Spinal cord (tissue), 10 donors: ENCODE data around the gene INTS15. TPM values are rescaled to one million over a fixed set of nuclear protein-coding genes. Genes with fewer than 3 reads are reported as not detected.

ENCODE experiments used
- DNase-seq, 6 donors: peaks; one replicate each; pipeline versions ENCODE4 v3.0.0 to v3.0.0-alpha.2; 2013 to 2015; ENCODE audit warnings: low spot score in 6 of 6, low read depth in 4 of 6
- H3K27ac ChIP-seq: one replicate; pipeline ENCODE4 v1.5.1; 2013; ENCODE audit warnings: low read depth, low read length, control low read depth
- H3K27me3 ChIP-seq: one replicate; pipeline ENCODE4 v1.6.1; 2013; ENCODE audit warnings: low read length; ENCODE audit not compliant: control insufficient read depth, insufficient read depth
- H3K36me3 ChIP-seq: one replicate; pipeline ENCODE4 v1.6.1; 2013; ENCODE audit warnings: low read length; ENCODE audit not compliant: control insufficient read depth, insufficient read depth
- H3K4me1 ChIP-seq: one replicate; pipeline ENCODE4 v1.6.1; 2013; ENCODE audit warnings: low read length; ENCODE audit not compliant: control insufficient read depth, insufficient read depth
- H3K4me3 ChIP-seq: one replicate; pipeline ENCODE4 v1.5.1; 2013; ENCODE audit warnings: low read depth, low read length, control low read depth
- H3K9me3 ChIP-seq: one replicate; pipeline ENCODE4 v1.6.1; 2013; ENCODE audit warnings: low read length; ENCODE audit not compliant: control insufficient read depth, insufficient read depth
- WGBS: methylation state at CpG from one replicate; pipeline ENCODE4 v1.1.5; 2013; ENCODE audit warnings: missing lambda C conversion rate; ENCODE audit not compliant: insufficient coverage; 5-methylcytosine and 5-hydroxymethylcytosine counted together
- polyA plus RNA-seq, 2 donors: library from polyadenylated mRNA; unstranded; fragments of 120-200 nt; gene quantifications; one replicate each; pipeline ENCODE4 v1.2.1, GENCODE V29; 2013; ENCODE audit not compliant: insufficient read length in 2 of 2
- total RNA-seq, 2 donors: library from RNA; depleted of rRNA in 1 of 2; stranded (reverse); fragments of 120-200 nt in 1 of 2; fragments of >200 nt in 1 of 2; gene quantifications; one replicate each; pipeline versions ENCODE4 v1.2.3 to v1.2.4, GENCODE V29; 2013 to 2014
- donor health status: healthy.

Gene INTS15
- total and polyA plus RNA-seq, 4 donors: 14.0 to 57.0 (median 37.1) TPM

- peak overlapping the region; percentile 33 for H3K27ac ChIP-seq
- no peaks in the 10 kb centered on the region for H3K9me3 ChIP-seq
Measured at GRCh38 chr7:6590645-6591110, 857 bp downstream of the INTS15 start.

DNA sequence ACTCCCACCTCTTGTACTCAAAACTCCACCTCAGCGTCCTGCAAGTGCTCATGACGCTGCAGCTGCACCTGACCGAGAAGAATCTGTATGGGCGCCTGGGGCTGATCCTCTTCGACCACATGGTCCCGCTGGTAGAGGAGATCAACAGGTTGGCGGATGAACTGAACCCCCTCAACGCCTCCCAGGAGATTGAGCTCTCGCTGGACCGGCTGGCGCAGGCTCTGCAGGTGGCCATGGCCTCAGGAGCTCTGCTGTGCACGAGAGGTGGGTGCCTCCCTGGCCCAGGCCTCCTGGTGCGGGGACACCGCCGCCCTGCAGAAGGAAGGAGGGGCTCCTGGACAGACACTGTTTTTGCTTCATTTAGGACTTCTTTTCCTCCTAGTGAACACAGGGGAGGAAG lies 10.3 kb downstream of the INTS15 start:
- no peaks in the 10 kb centered on the region for H3K27me3 ChIP-seq
- WGBS: 91% methylated on average over 15 of the region's 15 CpGs
- DNase-seq: no peak
- H3K4me1 ChIP-seq: no peaks in the 10 kb centered on the region
- H3K36me3 ChIP-seq: peaks cover 99% of the 10 kb centered on the region
- H3K27ac ChIP-seq: no peak overlapping the region
- H3K9me3 ChIP-seq: no peaks in the 10 kb centered on the region
- H3K4me3 ChIP-seq: no peak overlapping the region

More at GRCh38 chr7:6590645-6591110, 857 bp downstream of the INTS15 start:
- Histone ChIP-seq H3K4me1 (peaks cover 23% of the 10 kb centered on the region), H3K4me3 (peak overlapping the region; percentile 60), H3K36me3 (peaks cover 66% of the 10 kb centered on the region), H3K27me3 (no peaks in the 10 kb centered on the region)
- no peak for DNase-seq
- 0% methylated on average over 2 of the region's 10 CpGs for WGBS

DNA sequence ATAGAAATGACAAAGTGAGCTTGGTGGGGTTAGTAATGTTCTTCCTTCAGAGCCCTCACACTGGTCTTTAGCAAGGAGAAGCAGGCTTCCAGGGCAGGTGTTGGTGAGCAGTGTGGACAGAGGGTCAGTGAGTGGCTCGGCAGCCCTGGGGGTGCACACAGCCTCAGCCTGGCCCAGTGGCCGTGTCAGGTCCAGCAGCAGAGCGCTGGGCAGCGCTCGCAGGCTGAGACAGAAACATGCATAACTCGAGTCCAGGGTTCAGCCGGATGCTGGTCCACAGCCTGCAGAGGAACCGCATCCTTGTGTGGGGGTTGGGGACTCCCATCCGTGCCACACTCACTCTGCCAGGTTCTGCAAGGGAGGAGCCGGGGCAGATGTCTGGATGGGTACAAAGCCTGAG lies 14.6 kb downstream of the INTS15 start:
- H3K36me3 ChIP-seq: peaks cover 96% of the 10 kb centered on the region
- DNase-seq: no peak
- no peaks in the 10 kb centered on the region for H3K4me1 ChIP-seq
- H3K9me3 ChIP-seq: no peaks in the 10 kb centered on the region
- 92% methylated on average over 10 of the region's 10 CpGs for WGBS
- H3K27me3 ChIP-seq: no peaks in the 10 kb centered on the region
- no peak overlapping the region for H3K27ac ChIP-seq
- no peak overlapping the region for H3K4me3 ChIP-seq

- Histone ChIP-seq H3K9me3 (no peaks in the 10 kb centered on the region), H3K27ac (no peak overlapping the region), H3K4me3 (no peak overlapping the region), H3K36me3 (peaks cover 79% of the 10 kb centered on the region), H3K4me1 (no peaks in the 10 kb centered on the region), H3K27me3 (no peaks in the 10 kb centered on the region)
- WGBS: 94% methylated on average over 35 of the region's 36 CpGs
- no peak for DNase-seq
Measured at GRCh38 chr7:6606866-6607583, 17.2 kb downstream of the INTS15 start.

- Histone ChIP-seq H3K9me3 (no peaks in the 10 kb centered on the region), H3K4me3 (no peak overlapping the region), H3K4me1 (no peaks in the 10 kb centered on the region), H3K36me3 (peaks cover 72% of the 10 kb centered on the region), H3K27me3 (no peaks in the 10 kb centered on the region), H3K27ac (no peak overlapping the region)
- WGBS: 92% methylated on average over 35 of the region's 38 CpGs
- no peak for DNase-seq
Measured at GRCh38 chr7:6607651-6608051, 17.8 kb downstream of the INTS15 start.

GRCh38 chr7:6608081-6608480 lies 18.3 kb downstream of the INTS15 start:
- H3K4me3 ChIP-seq: no peak overlapping the region
- WGBS: 84% methylated on average over 27 of the region's 27 CpGs
- H3K36me3 ChIP-seq: peaks cover 68% of the 10 kb centered on the region
- H3K9me3 ChIP-seq: no peaks in the 10 kb centered on the region
- H3K27me3 ChIP-seq: no peaks in the 10 kb centered on the region
- no peaks in the 10 kb centered on the region for H3K4me1 ChIP-seq
- no peak overlapping the region for H3K27ac ChIP-seq
- DNase-seq: no peak

- Histone ChIP-seq H3K4me3 (no peak overlapping the region), H3K9me3 (no peaks in the 10 kb centered on the region), H3K27ac (no peak overlapping the region), H3K4me1 (no peaks in the 10 kb centered on the region), H3K36me3 (peaks cover 61% of the 10 kb centered on the region), H3K27me3 (no peaks in the 10 kb centered on the region)
- WGBS: 93% methylated on average over 12 of the region's 12 CpGs
- no peak for DNase-seq
Measured at GRCh38 chr7:6608794-6609193, 19.0 kb downstream of the INTS15 start.

DNA sequence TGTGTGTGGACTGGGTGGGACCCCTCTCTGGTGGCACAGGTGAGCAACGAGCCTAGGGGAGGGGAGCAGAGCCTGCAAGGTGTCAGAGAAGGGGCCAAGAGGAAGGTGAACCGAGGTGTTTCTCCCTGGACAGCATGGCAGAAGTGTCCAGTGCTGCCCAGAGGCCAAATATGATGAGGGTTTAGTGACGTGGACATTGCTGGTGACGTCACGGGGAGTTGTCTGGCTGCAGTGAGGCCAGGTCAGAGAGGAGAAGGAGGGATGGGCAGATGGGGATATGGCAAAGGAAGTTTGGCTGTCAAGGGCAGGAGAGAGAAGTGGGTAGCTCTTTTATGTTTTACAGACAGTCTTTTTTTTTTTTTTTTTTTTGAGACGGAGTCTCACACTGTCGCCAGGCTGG lies 23.0 kb downstream of the INTS15 start:
- no peak overlapping the region for H3K27ac ChIP-seq
- peaks cover 20% of the 10 kb centered on the region for H3K4me1 ChIP-seq
- H3K4me3 ChIP-seq: no peak overlapping the region
- 77% methylated on average over 5 of the region's 7 CpGs for WGBS
- H3K27me3 ChIP-seq: no peaks in the 10 kb centered on the region
- H3K9me3 ChIP-seq: no peaks in the 10 kb centered on the region
- peaks cover 35% of the 10 kb centered on the region for H3K36me3 ChIP-seq
- no peak for DNase-seq

DNA sequence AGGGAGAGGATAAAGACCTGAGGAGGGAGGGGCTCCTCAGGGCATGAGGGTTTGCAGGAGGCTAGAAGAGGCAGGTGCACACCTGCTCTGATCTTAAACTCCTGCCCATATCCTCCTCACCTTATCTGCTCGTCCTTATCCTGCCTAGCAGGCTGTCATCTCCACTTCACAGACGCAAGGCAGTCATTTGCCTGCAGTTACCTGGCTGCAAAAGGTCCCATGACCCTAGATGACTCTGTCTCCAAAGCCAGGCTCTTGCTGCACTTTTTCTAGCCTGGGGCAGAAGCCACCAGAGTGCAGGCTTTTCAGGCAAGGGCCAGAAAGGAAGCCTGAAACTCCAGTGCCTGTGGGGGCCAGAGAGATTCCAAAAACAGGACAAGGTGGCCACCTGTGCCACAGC lies 23.9 kb downstream of the INTS15 start:
- no peaks in the 10 kb centered on the region for H3K9me3 ChIP-seq
- DNase-seq: no peak
- WGBS: 53% methylated on average over 2 of the region's 2 CpGs

More for the DNA sequence above, 23.9 kb downstream of the INTS15 start:
- no peaks in the 10 kb centered on the region for H3K27me3 ChIP-seq
- no peak overlapping the region for H3K4me3 ChIP-seq
- peaks cover 20% of the 10 kb centered on the region for H3K4me1 ChIP-seq
- H3K27ac ChIP-seq: no peak overlapping the region
- H3K36me3 ChIP-seq: peaks cover 35% of the 10 kb centered on the region
